Left lung (tissue), 10 donors: ENCODE measurements around the gene KCNJ5. TPM values are rescaled to one million over a fixed set of nuclear protein-coding genes. Genes with fewer than 3 reads are reported as not detected.

Experiments used
- ATAC-seq: fragments of 200-7000 bp; cut with Tn5 transposase; one replicate; pipeline ENCODE4 v1.9.1; 2020; ENCODE audit warnings: moderate library complexity
- DNase-seq, 4 donors: peaks; one replicate each; pipeline ENCODE4 v3.0.0-alpha.2; 2013 to 2020
- H3K27ac ChIP-seq, 2 donors: fragments of 200-600 bp; sonication (generic) in 1 of 2; one replicate each; pipeline versions ENCODE4 v1.5.0 to v1.8.0; 2020 to 2021
- H3K27me3 ChIP-seq, 2 donors: fragments of 200-600 bp; sonication (generic) in 1 of 2; one replicate each; pipeline versions ENCODE4 v1.5.0 to v1.8.0; 2020 to 2021
- H3K36me3 ChIP-seq, 2 donors: fragments of 200-600 bp; sonication (generic) in 1 of 2; one replicate each; pipeline versions ENCODE4 v1.5.0 to v1.8.0; 2020 to 2021
- H3K4me1 ChIP-seq, 2 donors: fragments of 200-600 bp; one replicate each; pipeline ENCODE4 v1.8.0; 2021
- H3K4me3 ChIP-seq, 2 donors: fragments of 200-600 bp; sonication (generic) in 1 of 2; one replicate each; pipeline versions ENCODE4 v1.5.0 to v1.8.0; 2020 to 2021; ENCODE audit warnings: mild to moderate bottlenecking in 1 of 2
- H3K9me3 ChIP-seq, 2 donors: fragments of 200-600 bp; sonication (generic) in 1 of 2; one replicate each; pipeline versions ENCODE4 v1.5.0 to v1.8.0; 2020 to 2021
- CTCF ChIP-seq, 2 donors: fragments of 200-600 bp; sonication (generic) in 1 of 2; IDR thresholded peaks; one replicate each; pipeline versions ENCODE4 v1.5.0 to v1.8.0; 2021; ENCODE audit warnings: antibody characterized with exemption in 2 of 2
- intact Hi-C, 2 donors: fragments of 100-400 bp; cut with DNase I; formaldehyde crosslinking; loops; one replicate each; pipeline versions ENCODE4 v1.11.2 to v1.14.2; 2022
- polyA plus RNA-seq, 6 donors: library from polyadenylated mRNA; unstranded; fragments of 120-200 nt; gene quantifications; one replicate each; pipeline ENCODE4 v1.2.1, GENCODE V29; 2013; ENCODE audit not compliant: insufficient read length in 6 of 6
- total RNA-seq, 2 donors: library from RNA; stranded (reverse); fragmentation: NEBNext Ultra II Directional; extraction: Animal tissue kit (Norgen Biotek cat#: 25700); gene quantifications; one replicate each; pipeline ENCODE4 v1.2.1, GENCODE V29; 2021
- donor health status: DM: no; HTN: yes; CAD: no.
- donor health status: DM: no; HTN: no; CAD: no.

Gene KCNJ5
- total and polyA plus RNA-seq, 8 donors, result 3.8 to 15.6 (median 11.3) TPM

GRCh38 chr11:128927683-128928336 lies 36.7 kb downstream of the KCNJ5 start:
- DNase-seq, result no peak
- H3K36me3 ChIP-seq, result no peaks in the 10 kb centered on the region
- no peak for ATAC-seq
- no peak overlapping the region for H3K4me3 ChIP-seq
- no peaks in the 10 kb centered on the region for H3K4me1 ChIP-seq
- H3K27ac ChIP-seq, result no peak overlapping the region
- no peak for TF ChIP-seq CTCF (IDR thresholded peaks at IDR 0.05)
- peaks cover 0 to 11% of the 10 kb centered on the region in 2 donors for H3K27me3 ChIP-seq
- no peaks in the 10 kb centered on the region for H3K9me3 ChIP-seq
- intact Hi-C loops, result no loop called here

DNA sequence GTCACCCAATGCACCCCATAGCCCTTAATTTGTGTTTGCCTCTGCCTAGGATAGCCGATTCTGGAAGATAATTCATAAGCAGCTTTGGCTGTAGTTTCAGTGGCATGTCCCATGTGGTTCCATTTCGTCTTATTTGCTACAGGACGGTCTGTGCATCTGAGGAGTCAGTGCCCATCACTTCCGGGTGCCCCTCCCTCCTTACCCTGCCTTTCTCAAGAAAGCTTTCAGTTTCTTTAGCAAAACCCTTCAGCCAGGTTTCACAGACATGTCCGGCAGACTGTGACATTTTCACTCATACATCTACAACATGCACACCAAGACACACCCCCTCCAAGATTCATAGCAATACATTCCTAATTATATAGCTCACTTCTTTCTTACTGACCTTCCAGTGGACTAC lies 37.2 kb downstream of the KCNJ5 start:
- no peak for TF ChIP-seq CTCF (IDR thresholded peaks at IDR 0.05)
- Histone ChIP-seq H3K36me3 (no peaks in the 10 kb centered on the region), H3K4me3 (no peak overlapping the region), H3K27me3 (peaks cover 0 to 11% of the 10 kb centered on the region in 2 donors), H3K27ac (no peak overlapping the region), H3K9me3 (no peaks in the 10 kb centered on the region), H3K4me1 (no peaks in the 10 kb centered on the region)
- DNase-seq (no peak), ATAC-seq (no peak)
- intact Hi-C loops, result no loop called here

GRCh38 chr11:128929468-128929867 lies 38.3 kb downstream of the KCNJ5 start:
- Histone ChIP-seq H3K27me3 (peaks cover 0 to 11% of the 10 kb centered on the region in 2 donors), H3K36me3 (no peaks in the 10 kb centered on the region), H3K4me1 (no peaks in the 10 kb centered on the region), H3K27ac (no peak overlapping the region), H3K4me3 (no peak overlapping the region), H3K9me3 (no peaks in the 10 kb centered on the region)
- no peak for DNase-seq
- no peak for TF ChIP-seq CTCF (IDR thresholded peaks at IDR 0.05)
- peak; percentile 47 for ATAC-seq
- intact Hi-C loops, result no loop called here

DNA sequence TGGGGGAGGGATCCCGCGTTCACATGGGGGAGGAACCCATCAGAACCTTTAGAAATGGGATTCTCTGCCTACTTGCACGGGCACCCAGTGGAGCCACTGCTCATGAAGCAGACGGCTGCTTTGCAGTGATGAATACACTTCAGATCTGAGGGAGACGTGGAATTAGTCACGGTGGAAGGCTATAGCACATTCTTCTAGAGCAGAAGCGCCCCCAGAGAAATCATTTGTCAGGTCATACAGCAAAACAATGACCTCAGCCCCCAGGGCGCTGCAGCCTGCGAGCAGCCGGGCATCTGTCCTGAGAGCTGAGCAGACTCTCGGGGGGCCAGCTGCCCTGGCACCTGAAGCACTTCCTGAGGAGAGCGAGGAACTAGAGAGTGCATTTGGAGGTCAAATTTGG lies 38.8 kb downstream of the KCNJ5 start:
- DNase-seq, result no peak
- intact Hi-C loops, result no loop called here
- Histone ChIP-seq H3K4me3 (no peak overlapping the region), H3K27me3 (peaks cover 0 to 11% of the 10 kb centered on the region in 2 donors), H3K4me1 (no peaks in the 10 kb centered on the region), H3K9me3 (no peaks in the 10 kb centered on the region), H3K27ac (no peak overlapping the region), H3K36me3 (no peaks in the 10 kb centered on the region)
- TF ChIP-seq CTCF (IDR thresholded peaks at IDR 0.05), result no peak
- no peak for ATAC-seq

DNA sequence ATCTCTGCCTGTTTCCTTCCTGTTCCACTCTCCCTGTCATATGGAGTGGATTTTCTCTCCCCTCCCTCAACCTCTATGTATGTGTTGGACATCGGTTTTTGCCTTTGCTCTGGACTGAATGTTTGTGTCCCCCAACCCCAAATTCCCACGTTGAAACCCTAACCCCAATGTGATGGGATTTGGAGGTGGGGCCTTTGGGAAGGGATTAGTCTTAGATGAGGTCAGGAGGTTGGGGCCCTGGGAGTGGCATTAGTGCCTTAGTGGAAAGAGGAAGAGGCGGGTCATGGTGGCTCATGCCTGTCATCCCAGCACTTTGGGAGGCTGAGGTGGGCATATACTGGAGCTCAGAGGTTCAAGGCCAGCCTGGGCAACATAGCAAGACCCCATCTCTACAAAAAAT lies 39.9 kb downstream of the KCNJ5 start:
- H3K36me3 ChIP-seq, result no peaks in the 10 kb centered on the region
- intact Hi-C loops, result no loop called here

More for the DNA sequence above, 39.9 kb downstream of the KCNJ5 start:
- Histone ChIP-seq H3K27me3 (peaks cover 0 to 10% of the 10 kb centered on the region in 2 donors), H3K4me3 (no peak overlapping the region), H3K27ac (no peak overlapping the region), H3K9me3 (no peaks in the 10 kb centered on the region), H3K4me1 (no peaks in the 10 kb centered on the region)
- ATAC-seq (no peak), DNase-seq (no peak)
- no peak for TF ChIP-seq CTCF (IDR thresholded peaks at IDR 0.05)
